Adrenal gland (tissue), 12 donors: ENCODE measurements around the gene FMN1. TPM values are rescaled to one million over a fixed set of nuclear protein-coding genes. Genes with fewer than 3 reads are reported as not detected.
A peak's percentile ranks its signal among the peaks of the same experiment; 100 is the strongest.

Experiments
- DNase-seq, 7 donors: peaks; one replicate each; pipeline ENCODE4 v3.0.0-alpha.2; 2019 to 2020
- H3K27ac ChIP-seq, 5 donors: fragments of 200-600 bp; sonication (generic) in 4 of 5; 1 replicate in 3 of 5; 2 replicates in 2 of 5; pipeline versions ENCODE4 v1.5.1 to v1.8.0; 2016 to 2020; ENCODE audit warnings: mild to moderate bottlenecking in 1 of 5
- H3K27me3 ChIP-seq: fragments of 200-600 bp; 2 replicates; pipeline ENCODE4 v1.8.0; 2021
- H3K36me3 ChIP-seq, 2 donors: fragments of 200-600 bp; replicated peaks in 1 of 2; 1 replicate in 1 of 2; 2 replicates in 1 of 2; pipeline versions ENCODE4 v1.5.1 to v1.8.0; 2018 to 2022
- H3K4me1 ChIP-seq, 2 donors: fragments of 200-600 bp; replicated peaks in 1 of 2; 1 replicate in 1 of 2; 2 replicates in 1 of 2; pipeline versions ENCODE4 v1.5.1 to v1.8.0; 2018 to 2021
- H3K4me3 ChIP-seq, 4 donors: fragments of 200-600 bp; sonication (generic) in 3 of 4; one replicate each; pipeline ENCODE4 v1.5.1; 2016 to 2018
- H3K9me3 ChIP-seq, 3 donors: fragments of 200-600 bp; sonication (generic) in 1 of 3; replicated peaks in 1 of 3; 1 replicate in 2 of 3; 2 replicates in 1 of 3; pipeline versions ENCODE4 v1.5.1 to v1.8.0; 2016 to 2021
- POLR2A ChIP-seq, 2 donors: fragments of 450-650 bp; IDR thresholded peaks; one replicate each; pipeline ENCODE4 v1.6.1; 2017; ENCODE audit warnings: antibody characterized with exemption in 2 of 2, mild to moderate bottlenecking in 2 of 2, moderate library complexity in 1 of 2
- WGBS, 4 donors: extraction: QIAGEN DNeasy Blood & Tissue Kit in 2 of 4; methylation state at CpG; one replicate each; pipeline versions ENCODE4 v1.1.5 to v1.1.7; 2013 to 2017; 5-methylcytosine and 5-hydroxymethylcytosine counted together
- intact Hi-C, 2 donors: fragments of 100-400 bp; cut with DNase I; formaldehyde crosslinking; loops; one replicate each; pipeline versions ENCODE4 v1.14.1 to v1.15.0; 2022 to 2023
- polyA plus RNA-seq, 3 donors: library from polyadenylated mRNA; stranded (reverse); fragments of 200-250 nt in 2 of 3; fragments of 350-450 nt in 1 of 3; fragmentation: Illumina TruSeq in 1 of 3; extraction: RNeasy Lipid Tissue Mini Kit (QIAGEN cat#74804) in 1 of 3; gene quantifications; one replicate each; pipeline ENCODE4 v1.2.3, GENCODE V29; 2013 to 2014
- total RNA-seq, 9 donors: library from RNA; depleted of rRNA in 4 of 9; stranded (reverse); fragments of >200 nt in 4 of 9; fragments of 120-200 nt in 1 of 9; fragmentation: NEBNext Ultra II Directional in 1 of 9; extraction: Animal tissue kit (Norgen Biotek cat#: 25700) in 1 of 9; gene quantifications; one replicate each; pipeline versions ENCODE4 v1.1.0 to v1.2.4, GENCODE V29; 2013 to 2023
- TF ChIP-seq, protein P1 (sequence below), 6 experiments: fragments of 450-650 bp in 4 of 6; fragments of 200-600 bp in 2 of 6; sonication (generic) in 1 of 6; IDR thresholded peaks; 1 replicate in 5 of 6; 2 replicates in 1 of 6; pipeline versions ENCODE4 v1.5.1 to v1.8.0; 2016 to 2021; ENCODE audit warnings: antibody characterized with exemption in 6 of 6, mild to moderate bottlenecking in 2 of 6, moderate library complexity in 1 of 6
- donor health status: healthy with polysubstance abuse.
- donor health status: Bipolar disorder and iron deficiency.
- donor health status: DM: yes; HTN: yes; CAD: no.
- donor health status: DM: no; HTN: no; CAD: no.
- donor health status: DM: no; HTN: no; CAD: no.
- donor health status: DM: yes; HTN: yes; CAD: no.

Gene FMN1
- total and polyA plus RNA-seq, 12 donors: 0.37 to 29.2 (median 11.4) TPM

DNA sequence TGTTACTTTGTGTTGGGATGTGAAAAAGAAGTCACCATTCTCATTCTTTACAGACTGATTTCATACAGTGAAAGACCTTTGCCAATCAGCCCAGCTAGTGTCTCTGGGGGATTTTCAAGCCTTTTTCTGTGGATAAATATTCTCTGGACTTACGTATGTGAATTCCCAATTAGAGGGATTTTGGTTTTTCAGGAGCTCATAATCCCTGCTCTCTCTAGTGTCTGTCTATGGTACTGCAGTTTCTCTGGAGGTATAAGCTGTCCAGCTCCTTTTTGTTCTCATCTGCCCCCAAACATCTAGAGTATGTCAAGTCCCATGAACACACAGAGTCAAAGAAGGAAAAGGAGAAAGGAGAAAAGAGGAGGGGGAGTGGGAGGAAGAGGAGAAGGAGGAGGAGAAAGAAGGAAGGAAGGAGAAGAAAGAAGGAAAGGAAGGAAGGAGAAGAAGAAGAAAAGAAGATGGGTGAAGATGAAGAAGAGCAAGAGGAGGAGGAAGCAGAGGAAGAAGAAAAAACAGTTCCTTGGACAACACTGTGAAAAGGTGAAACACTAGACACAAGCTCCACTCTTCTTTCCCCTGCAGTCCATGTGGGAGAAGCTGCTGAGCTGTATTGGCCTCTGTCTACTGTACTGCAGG is 258.1 kb downstream of the FMN1 start:
- intact Hi-C loops: loop anchor here in 1 of 2 donors (5.0 kb wide), 2 partner anchors 94 to 274 kb away; no protein-coding TSS in a partner anchor
- H3K4me3 ChIP-seq: no peak overlapping the region
- H3K4me1 ChIP-seq: no peaks in the 10 kb centered on the region
- H3K9me3 ChIP-seq: no peaks in the 10 kb centered on the region
- TF ChIP-seq, protein P1, sequence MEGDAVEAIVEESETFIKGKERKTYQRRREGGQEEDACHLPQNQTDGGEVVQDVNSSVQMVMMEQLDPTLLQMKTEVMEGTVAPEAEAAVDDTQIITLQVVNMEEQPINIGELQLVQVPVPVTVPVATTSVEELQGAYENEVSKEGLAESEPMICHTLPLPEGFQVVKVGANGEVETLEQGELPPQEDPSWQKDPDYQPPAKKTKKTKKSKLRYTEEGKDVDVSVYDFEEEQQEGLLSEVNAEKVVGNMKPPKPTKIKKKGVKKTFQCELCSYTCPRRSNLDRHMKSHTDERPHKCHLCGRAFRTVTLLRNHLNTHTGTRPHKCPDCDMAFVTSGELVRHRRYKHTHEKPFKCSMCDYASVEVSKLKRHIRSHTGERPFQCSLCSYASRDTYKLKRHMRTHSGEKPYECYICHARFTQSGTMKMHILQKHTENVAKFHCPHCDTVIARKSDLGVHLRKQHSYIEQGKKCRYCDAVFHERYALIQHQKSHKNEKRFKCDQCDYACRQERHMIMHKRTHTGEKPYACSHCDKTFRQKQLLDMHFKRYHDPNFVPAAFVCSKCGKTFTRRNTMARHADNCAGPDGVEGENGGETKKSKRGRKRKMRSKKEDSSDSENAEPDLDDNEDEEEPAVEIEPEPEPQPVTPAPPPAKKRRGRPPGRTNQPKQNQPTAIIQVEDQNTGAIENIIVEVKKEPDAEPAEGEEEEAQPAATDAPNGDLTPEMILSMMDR (IDR thresholded peaks at IDR 0.05): peak; percentile 52 to 72 (median 69)
- no peak for TF ChIP-seq POLR2A (IDR thresholded peaks at IDR 0.05)
- H3K27ac ChIP-seq: no peak overlapping the region
- no peak for DNase-seq
- no peaks in the 10 kb centered on the region for H3K36me3 ChIP-seq
- WGBS, 4 donors: 7 to 33% (median 30%) methylated on average over 1 of the region's 1 CpG
- H3K27me3 ChIP-seq: no peaks in the 10 kb centered on the region

- DNase-seq: no peak
- intact Hi-C loops: loop anchor here in 1 of 2 donors (5.0 kb wide), 2 partner anchors 93 to 273 kb away; no protein-coding TSS in a partner anchor
- Histone ChIP-seq H3K27ac (no peak overlapping the region), H3K4me1 (no peaks in the 10 kb centered on the region), H3K9me3 (no peaks in the 10 kb centered on the region), H3K27me3 (no peaks in the 10 kb centered on the region), H3K4me3 (no peak overlapping the region), H3K36me3 (no peaks in the 10 kb centered on the region)
- TF ChIP-seq POLR2A (IDR thresholded peaks at IDR 0.05): no peak
- TF ChIP-seq, protein P1 (IDR thresholded peaks at IDR 0.05): no peak
- whole genome bisulfite sequencing, 4 donors: 87 to 95% (median 92%) methylated on average over 5 of the region's 5 CpGs
Observed at GRCh38 chr15:32935139-32935538, 259.4 kb downstream of the FMN1 start.

DNA sequence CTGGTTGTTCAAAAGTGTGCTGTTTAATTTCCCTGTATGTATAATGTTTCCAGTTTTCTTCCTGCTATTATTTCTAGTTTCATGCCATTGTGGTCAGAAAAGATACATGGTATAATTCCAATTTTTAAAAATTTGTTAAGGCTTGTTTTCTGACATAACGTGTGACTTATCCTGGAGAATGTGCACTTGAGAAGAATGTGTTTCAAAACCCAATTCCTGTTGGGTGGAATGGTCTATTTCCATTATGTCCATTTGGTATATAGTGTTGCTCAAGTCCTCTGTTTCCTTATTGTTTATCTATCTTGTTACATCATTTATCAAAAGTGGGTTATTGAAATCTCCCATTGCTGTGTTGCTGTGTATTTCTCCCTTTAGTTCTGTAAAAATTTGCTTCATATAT is 261.3 kb downstream of the FMN1 start:
- TF ChIP-seq POLR2A (IDR thresholded peaks at IDR 0.05): no peak
- TF ChIP-seq, protein P1 (IDR thresholded peaks at IDR 0.05): no peak
- intact Hi-C loops: no loop called here
- DNase-seq: no peak

DNA sequence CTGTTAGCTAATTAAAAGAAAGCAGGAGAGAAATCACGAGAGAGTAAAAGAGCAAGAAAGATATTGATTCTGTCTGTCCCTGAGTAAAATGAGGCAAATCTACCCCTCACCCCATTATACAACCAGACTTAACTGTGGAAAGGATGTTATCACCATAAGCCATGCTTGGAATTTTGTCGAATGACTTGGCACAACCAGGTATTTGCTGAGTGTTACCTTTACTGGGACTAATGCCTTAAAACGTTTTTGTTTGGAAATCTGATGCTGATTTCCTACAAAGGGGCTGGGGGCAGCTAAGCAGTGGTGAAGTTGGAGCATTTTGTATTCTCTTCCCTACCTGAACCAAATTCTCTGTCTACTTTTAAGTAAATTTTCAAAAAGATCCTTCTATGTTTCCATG is 265.6 kb downstream of the FMN1 start:
- intact Hi-C loops: no loop called here
- Histone ChIP-seq H3K27ac (no peak overlapping the region), H3K27me3 (no peaks in the 10 kb centered on the region), H3K4me3 (no peak overlapping the region), H3K36me3 (no peaks in the 10 kb centered on the region), H3K9me3 (no peaks in the 10 kb centered on the region), H3K4me1 (no peaks in the 10 kb centered on the region)
- no peak for TF ChIP-seq POLR2A (IDR thresholded peaks at IDR 0.05)
- TF ChIP-seq, protein P1 (IDR thresholded peaks at IDR 0.05): no peak
- WGBS, 4 donors: 53 to 65% (median 58%) methylated on average over 3 of the region's 3 CpGs
- no peak for DNase-seq

More for the DNA sequence above, 261.3 kb downstream of the FMN1 start:
- H3K27me3 ChIP-seq: no peaks in the 10 kb centered on the region
- 79 to 94% (median 89%) methylated on average over 1 of the region's 1 CpG for WGBS, 4 donors
- no peaks in the 10 kb centered on the region for H3K36me3 ChIP-seq
- H3K9me3 ChIP-seq: no peaks in the 10 kb centered on the region
- no peaks in the 10 kb centered on the region for H3K4me1 ChIP-seq
- H3K27ac ChIP-seq: no peak overlapping the region
- no peak overlapping the region for H3K4me3 ChIP-seq
